ACHN (cell line): Measurements from ENCODE around the gene COL23A1.

ENCODE experiments used
- DNase-seq: peaks from one replicate; pipeline ENCODE4 v3.0.0-alpha.2; 2015
- in situ Hi-C: cut with HindIII; loops from 2 replicates; pipeline ENCODE4 v1.10.0; 2017; ENCODE audit warnings: low sequenced_read_pairs, low pct_ligation_motif_present, low pct_unique_long_range_greater_than_20kb

Gene COL23A1

DNA sequence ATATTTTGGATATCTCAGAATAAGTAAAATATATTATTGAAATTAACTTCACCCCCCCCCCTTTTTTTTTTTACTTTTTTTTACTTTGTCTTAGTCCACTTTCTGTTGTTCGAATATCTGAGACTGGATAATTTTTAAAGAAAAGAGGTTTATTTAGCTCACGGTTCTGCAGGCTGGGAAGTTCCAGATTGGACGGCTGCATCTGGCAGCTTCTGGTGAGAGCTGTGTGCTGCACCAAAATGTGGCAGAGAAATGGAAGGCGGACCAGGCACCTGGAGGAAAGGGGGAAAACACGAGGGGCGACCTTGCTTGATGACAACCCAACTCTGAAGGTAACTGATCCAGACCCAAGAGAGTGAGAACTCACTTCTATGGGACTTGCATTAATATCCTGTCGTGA, 397.4 kb downstream of the COL23A1 start:
- no peak for DNase-seq
- in situ Hi-C loops, result no loop called here

DNA sequence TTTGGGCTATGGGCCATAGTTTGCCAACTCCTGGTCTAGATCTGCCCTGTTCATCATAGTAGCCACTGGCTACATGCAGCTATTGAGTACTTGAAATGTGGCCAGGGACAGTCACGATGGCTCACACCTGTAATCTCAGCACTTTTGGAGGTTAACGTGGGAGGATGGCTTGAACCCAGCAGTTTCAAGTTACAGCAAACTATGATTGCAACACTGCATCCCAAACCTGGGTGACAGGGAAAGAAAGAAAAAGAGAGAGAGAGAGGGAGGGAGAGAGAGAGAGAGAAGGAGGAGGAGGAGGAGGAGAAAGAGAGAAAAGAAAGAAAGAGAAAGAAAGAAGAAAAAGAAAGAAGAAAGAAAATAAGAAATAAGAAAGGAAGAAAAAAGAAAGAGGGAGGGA, 397.9 kb downstream of the COL23A1 start:
- DNase-seq, result no peak
- in situ Hi-C loops, result no loop called here

DNA sequence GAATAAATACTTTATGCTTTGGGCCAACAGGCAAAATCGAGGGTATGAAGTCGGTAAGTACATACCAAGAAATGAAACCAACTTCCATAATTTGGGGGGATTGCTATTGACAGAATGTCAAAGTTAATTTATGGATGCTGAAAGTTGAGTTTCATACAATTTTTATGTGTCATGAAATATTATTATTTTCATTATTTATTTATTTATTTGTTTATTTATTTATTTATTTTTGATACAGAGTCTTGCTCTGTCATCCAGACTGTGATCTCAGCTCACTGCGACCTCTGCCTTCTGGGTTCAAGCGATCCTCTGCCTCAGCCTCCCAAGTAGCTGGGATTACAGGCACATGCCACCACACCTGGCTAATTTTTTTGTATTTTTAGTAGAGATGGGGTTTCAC, 398.5 kb downstream of the COL23A1 start:
- in situ Hi-C loops, result no loop called here
- no peak for DNase-seq

DNA sequence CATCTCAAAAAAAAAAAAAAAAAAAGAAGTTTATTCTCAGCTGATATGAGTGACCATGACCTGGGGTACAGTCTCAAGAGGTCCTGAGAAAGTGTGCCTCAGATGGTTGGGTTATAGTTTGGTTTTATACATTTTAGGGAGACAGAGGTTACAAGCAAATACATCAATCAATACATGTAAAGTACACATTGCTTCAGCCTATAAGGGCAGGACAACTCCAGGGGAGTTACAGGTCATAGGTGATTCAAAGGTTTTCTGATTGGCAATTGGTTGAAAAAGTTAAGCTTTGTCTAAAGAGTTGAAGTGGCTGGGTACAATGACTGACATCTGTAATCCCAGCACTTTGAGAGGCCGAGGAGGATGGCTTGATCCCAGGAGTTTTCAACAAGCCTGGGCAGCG, 400.8 kb downstream of the COL23A1 start:
- DNase-seq, result no peak
- in situ Hi-C loops, result no loop called here
